Smooth muscle cell (in vitro differentiated cells): ENCODE measurements around the gene AREL1. TPM values are rescaled to one million over a fixed set of nuclear protein-coding genes. Genes with fewer than 3 reads are reported as not detected.

Experiments used
- DNase-seq: peaks from one replicate; lab custom pipeline; 2025; ENCODE audit not compliant: unreplicated experiment; lab: John Stamatoyannopoulos, UW
- H2AFZ ChIP-seq: fragments of 200-600 bp; sonication (generic); 2 replicates; pipeline ENCODE4 v1.6.0; 2016; ENCODE audit warnings: antibody characterized with exemption, low read depth, mild to moderate bottlenecking
- H3F3A ChIP-seq: fragments of 200-600 bp; sonication (generic); 2 replicates; pipeline ENCODE4 v1.6.0; 2017; ENCODE audit warnings: antibody characterized with exemption, low read depth
- H3K27ac ChIP-seq: fragments of 200-600 bp; sonication (generic); 2 replicates; pipeline ENCODE4 v1.5.1; 2016; ENCODE audit warnings: low read depth, mild to moderate bottlenecking
- H3K27me3 ChIP-seq: fragments of 200-600 bp; sonication (generic); 2 replicates; pipeline ENCODE4 v1.6.1; 2016; ENCODE audit warnings: low read depth, mild to moderate bottlenecking
- H3K36me3 ChIP-seq: fragments of 200-600 bp; sonication (generic); 2 replicates; pipeline ENCODE4 v1.5.1; 2016; ENCODE audit warnings: low read depth
- H3K4me1 ChIP-seq: fragments of 200-600 bp; sonication (generic); 2 replicates; pipeline ENCODE4 v1.5.1; 2016; ENCODE audit warnings: low read depth
- H3K4me2 ChIP-seq: fragments of 200-600 bp; sonication (generic); 2 replicates; pipeline ENCODE4 v1.6.0; 2016; ENCODE audit warnings: mild to moderate bottlenecking
- H3K4me3 ChIP-seq: fragments of 200-600 bp; sonication (generic); 2 replicates; pipeline ENCODE4 v1.5.1; 2016; ENCODE audit warnings: mild to moderate bottlenecking
- H3K79me2 ChIP-seq: fragments of 200-600 bp; sonication (generic); 2 replicates; pipeline ENCODE4 v1.6.0; 2016; ENCODE audit warnings: low read depth, mild to moderate bottlenecking
- H3K9ac ChIP-seq: fragments of 200-600 bp; sonication (generic); 2 replicates; pipeline ENCODE4 v1.6.0; 2016; ENCODE audit warnings: low read depth
- H3K9me3 ChIP-seq: fragments of 200-600 bp; sonication (generic); replicated peaks from 2 replicates; pipeline ENCODE4 v1.5.1; 2016; ENCODE audit warnings: low read depth
- H4K20me1 ChIP-seq: fragments of 200-600 bp; sonication (generic); 2 replicates; pipeline ENCODE4 v1.6.0; 2016; ENCODE audit warnings: low read depth
- WGBS: methylation state at CpG from one replicate; pipeline ENCODE4 v1.1.7; 2016; ENCODE audit warnings: low lambda C conversion rate; 5-methylcytosine and 5-hydroxymethylcytosine counted together
- polyA plus RNA-seq: library from polyadenylated mRNA; unstranded; fragments of >200 nt; fragmentation: Nextera tagmentation; extraction: Ambion mirVana; gene quantifications from 2 replicates; pipeline ENCODE4 v1.2.1, GENCODE V29; 2016
- total RNA-seq: library from RNA; depleted of rRNA; stranded (reverse); fragments of >200 nt; gene quantifications from 2 replicates; pipeline ENCODE4 v1.2.3, GENCODE V29; 2014
- TF ChIP-seq, protein P1 (sequence below): fragments of 200-600 bp; sonication (generic); IDR thresholded peaks from 2 replicates; pipeline ENCODE4 v1.5.1; 2017; ENCODE audit warnings: borderline replicate concordance, mild to moderate bottlenecking, antibody characterized with exemption; ENCODE audit not compliant: insufficient read depth, poor library complexity, severe bottlenecking

The AREL1 gene
- total and polyA plus RNA-seq, 2 experiments from 2014 or later = 9.4 to 33.5 TPM

DNA sequence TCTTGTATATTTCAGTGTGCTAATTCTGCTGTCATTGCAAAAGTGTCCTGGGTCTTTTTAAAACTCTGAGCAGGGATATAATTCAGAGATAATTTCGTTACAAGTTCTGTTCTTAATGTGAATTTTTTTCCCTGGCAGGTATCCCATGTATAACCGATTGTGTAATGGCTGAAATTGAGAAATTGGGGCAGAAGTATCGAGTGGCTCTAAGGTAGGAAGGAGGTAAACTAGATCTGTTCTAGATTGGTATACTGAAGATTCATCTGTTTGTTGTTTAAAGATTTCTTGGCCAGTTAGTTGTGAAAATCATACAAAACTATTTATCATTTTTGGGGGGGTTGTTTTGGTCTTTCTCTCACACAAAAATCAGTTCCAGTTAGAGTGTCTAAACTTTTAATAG is 10.3 kb upstream of the AREL1 start:
- H3K9me3 ChIP-seq = no peaks in the 10 kb centered on the region
- H2AFZ ChIP-seq = no peak overlapping the region
- no peaks in the 10 kb centered on the region for H3F3A ChIP-seq
- no peaks in the 10 kb centered on the region for H3K79me2 ChIP-seq
- DNase-seq = no peak
- H4K20me1 ChIP-seq = no peaks in the 10 kb centered on the region
- H3K4me1 ChIP-seq = no peaks in the 10 kb centered on the region
- no peak overlapping the region for H3K27ac ChIP-seq
- H3K9ac ChIP-seq = no peak overlapping the region
- TF ChIP-seq, protein P1, sequence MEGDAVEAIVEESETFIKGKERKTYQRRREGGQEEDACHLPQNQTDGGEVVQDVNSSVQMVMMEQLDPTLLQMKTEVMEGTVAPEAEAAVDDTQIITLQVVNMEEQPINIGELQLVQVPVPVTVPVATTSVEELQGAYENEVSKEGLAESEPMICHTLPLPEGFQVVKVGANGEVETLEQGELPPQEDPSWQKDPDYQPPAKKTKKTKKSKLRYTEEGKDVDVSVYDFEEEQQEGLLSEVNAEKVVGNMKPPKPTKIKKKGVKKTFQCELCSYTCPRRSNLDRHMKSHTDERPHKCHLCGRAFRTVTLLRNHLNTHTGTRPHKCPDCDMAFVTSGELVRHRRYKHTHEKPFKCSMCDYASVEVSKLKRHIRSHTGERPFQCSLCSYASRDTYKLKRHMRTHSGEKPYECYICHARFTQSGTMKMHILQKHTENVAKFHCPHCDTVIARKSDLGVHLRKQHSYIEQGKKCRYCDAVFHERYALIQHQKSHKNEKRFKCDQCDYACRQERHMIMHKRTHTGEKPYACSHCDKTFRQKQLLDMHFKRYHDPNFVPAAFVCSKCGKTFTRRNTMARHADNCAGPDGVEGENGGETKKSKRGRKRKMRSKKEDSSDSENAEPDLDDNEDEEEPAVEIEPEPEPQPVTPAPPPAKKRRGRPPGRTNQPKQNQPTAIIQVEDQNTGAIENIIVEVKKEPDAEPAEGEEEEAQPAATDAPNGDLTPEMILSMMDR = no peak
- 97% methylated on average over 3 of the region's 3 CpGs for WGBS
- H3K4me2 ChIP-seq = no peak overlapping the region
- H3K4me3 ChIP-seq = no peak overlapping the region
- H3K27me3 ChIP-seq = no peaks in the 10 kb centered on the region
- H3K36me3 ChIP-seq = no peaks in the 10 kb centered on the region

DNA sequence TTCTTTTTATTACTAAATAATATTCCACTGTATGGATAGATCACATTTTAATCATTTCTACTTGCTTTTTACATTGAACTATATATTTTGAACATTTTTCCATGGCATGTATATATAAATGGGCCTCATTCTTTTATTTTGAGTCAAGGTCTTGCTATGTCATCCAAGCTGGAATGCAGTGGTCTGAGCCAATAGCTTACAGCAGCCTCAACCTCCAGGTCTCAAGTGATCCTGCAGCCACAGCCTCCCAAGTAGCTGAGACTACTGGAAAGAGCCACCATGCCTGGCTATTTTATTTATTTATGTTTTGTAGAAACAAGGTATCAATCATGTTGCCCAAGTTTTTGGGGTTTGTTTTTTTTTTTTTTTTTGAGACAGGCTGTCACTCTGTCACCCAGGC is 7.6 kb upstream of the AREL1 start:
- H3K9me3 ChIP-seq = no peaks in the 10 kb centered on the region
- no peak for DNase-seq
- no peak overlapping the region for H3K27ac ChIP-seq
- no peaks in the 10 kb centered on the region for H4K20me1 ChIP-seq
- no peaks in the 10 kb centered on the region for H3K27me3 ChIP-seq
- H3F3A ChIP-seq = no peaks in the 10 kb centered on the region
- H3K79me2 ChIP-seq = no peaks in the 10 kb centered on the region
- H3K4me1 ChIP-seq = no peaks in the 10 kb centered on the region
- H2AFZ ChIP-seq = no peak overlapping the region
- TF ChIP-seq, protein P1 = no peak
- no peak overlapping the region for H3K4me2 ChIP-seq
- H3K36me3 ChIP-seq = peaks cover 7% of the 10 kb centered on the region
- H3K9ac ChIP-seq = no peak overlapping the region
- H3K4me3 ChIP-seq = no peak overlapping the region

DNA sequence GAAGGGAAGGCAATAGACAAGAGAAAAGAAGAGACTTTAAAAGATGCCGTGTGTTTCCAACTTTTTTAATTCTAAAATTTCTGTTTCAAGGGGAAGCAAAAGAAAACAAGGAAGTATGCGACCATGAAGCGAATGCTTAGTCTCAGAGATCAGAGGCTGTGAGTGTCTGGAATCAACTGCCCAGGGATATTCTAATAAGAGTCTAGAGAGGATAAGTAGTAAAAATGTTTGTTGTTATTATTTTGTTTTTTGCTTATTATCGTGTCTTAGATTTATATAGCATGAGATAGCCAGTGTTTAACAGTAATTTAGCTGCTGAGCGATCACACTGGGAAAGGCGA is 485 bp upstream of the AREL1 start:
- WGBS = 39% methylated on average over 6 of the region's 6 CpGs
- Histone ChIP-seq H3K9ac (peak overlapping the region; percentile 94), H3K27ac (peak overlapping the region; percentile 83), H4K20me1 (peaks cover 36% of the 10 kb centered on the region), H2AFZ (peak overlapping the region; percentile 92), H3K4me3 (peak overlapping the region; percentile 80), H3K9me3 (no peaks in the 10 kb centered on the region), H3K36me3 (peaks cover 7% of the 10 kb centered on the region), H3K4me2 (peak overlapping the region; percentile 93), H3F3A (no peaks in the 10 kb centered on the region), H3K4me1 (peaks cover 10% of the 10 kb centered on the region), H3K27me3 (no peaks in the 10 kb centered on the region), H3K79me2 (peaks cover 63% of the 10 kb centered on the region)
- TF ChIP-seq, protein P1 = no peak
- no peak for DNase-seq

DNA sequence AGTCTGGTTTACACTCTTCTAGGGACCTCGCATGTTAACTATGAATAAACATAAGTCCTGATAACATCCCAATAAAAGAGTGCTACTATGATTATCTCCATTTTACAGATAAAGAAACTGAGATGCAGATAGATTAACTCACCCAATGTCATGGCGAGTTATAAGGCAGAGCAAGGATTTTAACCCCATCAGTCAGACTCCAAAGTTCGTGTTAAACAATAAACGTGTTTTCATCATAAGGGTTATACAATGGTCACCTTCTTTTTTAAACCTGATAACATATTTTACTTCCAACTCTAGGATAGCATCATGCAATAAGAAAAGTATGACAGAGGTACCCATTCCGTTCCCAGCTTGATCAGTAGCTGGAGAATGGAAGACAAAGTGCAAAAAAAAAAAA is 1.2 kb downstream of the AREL1 start:
- Histone ChIP-seq H3K27ac (no peak overlapping the region), H2AFZ (no peak overlapping the region), H3K4me1 (peaks cover 10% of the 10 kb centered on the region), H3K79me2 (peaks cover 78% of the 10 kb centered on the region), H3K9ac (peak overlapping the region; percentile 94), H4K20me1 (peaks cover 52% of the 10 kb centered on the region), H3K27me3 (no peaks in the 10 kb centered on the region), H3K9me3 (no peaks in the 10 kb centered on the region), H3K36me3 (peaks cover 4% of the 10 kb centered on the region), H3F3A (no peaks in the 10 kb centered on the region), H3K4me3 (peak overlapping the region; percentile 80), H3K4me2 (peak overlapping the region; percentile 93)
- TF ChIP-seq, protein P1 = no peak
- 87% methylated on average over 5 of the region's 5 CpGs for WGBS
- DNase-seq = no peak
